Fibroblast of upper back skin (primary cell): ENCODE measurements around the gene JADE2.
"Not testable (repeated sequence)": the region's sequence is repeated elsewhere in the genome, so short reads cannot be mapped to it uniquely, and the experiment has no call there.

Source experiments
- DNase-seq: peaks from one replicate; pipeline ENCODE4 v3.0.0-alpha.2; 2013

The JADE2 gene

DNA sequence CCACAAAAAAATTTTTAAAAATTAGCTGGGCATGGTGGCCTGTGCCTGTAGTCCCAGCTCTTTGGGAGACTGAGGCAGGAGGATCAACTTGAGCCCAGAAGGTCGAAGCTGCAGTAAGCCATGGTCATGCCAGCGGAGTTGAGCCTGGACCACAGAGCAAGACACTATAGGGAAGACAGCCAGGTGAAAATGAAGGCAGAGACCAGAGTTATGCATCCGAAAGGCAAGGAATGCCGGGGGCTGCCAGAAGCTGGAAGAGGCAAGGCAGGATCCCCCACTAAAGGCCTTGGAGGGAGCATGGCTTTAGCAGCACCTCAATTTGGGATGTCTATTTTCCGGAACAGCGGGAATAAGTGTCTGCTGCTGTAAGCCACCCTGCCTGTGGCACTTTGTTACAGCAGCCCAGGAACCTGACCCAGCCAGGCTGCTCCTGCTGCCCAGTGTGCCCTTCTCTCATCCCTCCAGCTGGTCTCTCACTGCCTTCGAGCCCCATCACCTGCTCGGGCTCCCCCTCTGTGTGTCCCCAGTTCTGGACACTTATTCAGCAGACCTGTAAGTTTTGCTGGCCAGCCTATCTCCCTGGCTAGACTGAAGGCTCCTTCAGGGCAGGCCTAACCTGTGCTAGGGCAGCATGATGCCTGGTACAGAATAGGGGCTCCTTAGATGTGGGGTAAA is 16.8 kb upstream of the JADE2 start:
- no peak for DNase-seq

DNA sequence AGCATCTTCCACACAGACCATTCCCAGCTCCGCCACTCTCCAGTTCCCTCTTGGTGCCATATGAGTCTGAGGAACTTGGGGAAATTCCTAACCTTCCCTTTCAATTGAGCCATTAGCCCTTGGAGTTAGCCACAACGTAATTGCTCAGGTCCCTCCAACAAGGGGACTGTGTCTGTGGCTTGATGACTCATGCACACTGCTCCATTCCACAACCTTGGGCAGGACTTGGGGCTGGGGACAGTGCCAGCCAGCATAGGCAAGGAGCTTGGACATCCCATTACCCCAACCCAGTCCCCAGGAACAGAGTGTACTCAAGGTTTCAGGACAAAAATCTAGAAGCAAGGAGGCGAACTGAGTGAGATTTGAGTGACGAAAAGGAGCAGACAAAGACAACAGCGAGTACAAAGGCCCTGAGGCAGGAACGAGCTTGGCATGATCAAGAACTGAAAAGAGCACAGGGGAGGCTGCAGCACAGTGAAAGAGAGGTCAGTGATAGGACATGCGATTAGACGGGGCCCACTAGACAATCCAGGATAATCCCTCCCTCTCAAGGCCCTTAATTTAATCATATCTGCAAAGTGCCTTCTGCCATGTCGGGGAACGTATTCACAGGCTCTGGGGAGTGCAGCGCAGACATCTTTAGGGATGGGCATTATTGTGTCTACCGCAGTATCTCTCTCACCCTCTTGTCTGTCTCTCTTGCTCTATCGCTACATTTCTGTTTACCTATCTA is 16.0 kb upstream of the JADE2 start:
- DNase-seq: peak; percentile 53

DNA sequence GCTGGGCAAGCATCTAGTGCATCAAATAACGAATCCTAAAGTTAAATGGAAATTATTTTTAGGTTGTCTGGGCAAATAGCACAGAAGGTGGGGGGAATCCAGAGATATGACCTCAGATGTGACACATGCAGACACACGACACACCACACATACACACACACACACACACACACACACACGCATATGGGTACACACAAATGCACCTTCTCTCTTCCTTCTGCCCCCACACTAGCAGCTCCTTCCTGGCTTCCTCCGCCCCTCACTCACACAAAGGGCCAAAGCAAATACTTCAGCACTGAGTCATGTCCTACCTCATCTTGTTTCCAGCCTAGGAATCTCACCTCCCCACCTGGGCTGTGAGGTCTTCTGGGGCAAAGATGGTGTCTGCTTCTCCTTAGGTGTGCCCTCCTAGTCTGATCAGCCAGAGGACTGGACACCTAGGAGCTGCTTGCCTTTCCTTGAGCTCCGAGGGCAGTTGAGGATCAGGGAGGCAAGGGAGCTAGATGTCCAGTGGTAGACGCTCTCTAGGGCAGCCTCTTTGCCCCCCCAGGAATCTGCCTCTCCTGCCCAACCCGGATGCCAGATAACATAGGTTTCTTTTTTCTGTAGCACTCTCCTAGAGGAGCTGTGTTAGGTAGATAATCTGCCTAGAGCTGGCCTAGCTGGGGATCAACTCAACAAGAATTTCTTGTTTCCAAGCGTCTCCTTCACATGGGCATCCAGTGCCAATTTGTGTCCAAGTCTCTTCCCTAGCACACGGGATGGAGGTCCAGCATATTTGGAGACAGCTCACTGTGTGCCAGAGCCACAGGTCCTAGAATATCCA is 14.3 kb upstream of the JADE2 start:
- DNase-seq: peak; percentile 58

DNA sequence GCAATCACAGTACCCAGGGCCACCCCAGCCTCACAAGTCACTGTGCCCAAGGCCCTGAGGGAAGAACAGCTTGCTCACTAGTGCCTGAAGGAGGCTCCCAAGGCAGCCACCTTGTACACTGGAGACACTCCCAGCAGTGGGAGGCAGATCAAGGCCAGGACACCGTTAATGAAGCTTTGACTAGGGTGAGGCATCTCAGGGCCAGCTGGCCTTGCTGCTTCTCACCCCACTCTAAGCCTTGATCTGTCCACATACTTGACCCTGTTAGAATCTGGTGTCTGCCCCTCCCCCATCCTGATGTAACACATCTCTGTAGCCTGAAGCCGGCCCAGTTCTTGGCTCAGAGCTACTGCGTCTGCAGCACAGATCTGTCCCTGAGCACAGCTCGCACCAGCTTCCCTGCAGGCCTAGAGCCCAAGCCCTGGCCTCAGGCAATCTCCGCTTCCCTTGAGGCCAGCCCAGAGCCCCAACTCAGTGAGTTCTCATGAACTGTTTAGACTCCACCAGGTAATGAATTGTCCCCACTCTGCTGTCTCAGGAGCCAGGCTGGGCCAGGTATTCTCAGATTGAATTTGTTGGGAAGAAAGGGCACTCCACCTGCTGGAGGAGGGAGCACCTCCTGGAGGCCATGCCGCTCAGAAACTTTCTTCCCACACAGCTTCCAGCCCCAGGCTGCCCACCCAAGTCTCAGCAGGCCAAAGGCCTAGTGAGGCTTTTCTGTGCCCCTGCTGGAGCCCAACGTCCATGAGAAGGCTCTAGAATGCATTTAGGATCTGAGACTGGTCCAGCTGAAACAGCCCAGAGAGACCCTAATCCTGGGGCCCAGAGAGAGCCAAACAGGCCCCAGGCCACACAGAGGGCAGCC is 13.4 kb upstream of the JADE2 start:
- DNase-seq: peak; percentile 63

DNA sequence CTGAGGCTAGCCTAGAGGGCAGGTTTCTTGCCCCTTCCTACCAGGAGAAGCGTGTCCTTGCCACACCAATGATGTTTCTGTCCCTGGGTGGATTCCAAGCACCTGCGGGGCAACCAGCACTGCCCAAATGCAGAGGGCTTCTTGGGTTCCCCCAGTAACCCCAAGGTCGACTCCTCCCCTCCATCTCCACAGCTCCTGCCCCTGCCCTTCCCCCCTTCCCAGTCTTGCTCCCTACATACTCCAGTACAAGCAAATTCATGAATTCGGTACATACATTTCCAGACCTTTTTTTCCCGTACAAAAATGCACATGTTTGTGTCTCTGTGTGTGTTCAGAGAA is 12.8 kb upstream of the JADE2 start:
- no peak for DNase-seq

DNA sequence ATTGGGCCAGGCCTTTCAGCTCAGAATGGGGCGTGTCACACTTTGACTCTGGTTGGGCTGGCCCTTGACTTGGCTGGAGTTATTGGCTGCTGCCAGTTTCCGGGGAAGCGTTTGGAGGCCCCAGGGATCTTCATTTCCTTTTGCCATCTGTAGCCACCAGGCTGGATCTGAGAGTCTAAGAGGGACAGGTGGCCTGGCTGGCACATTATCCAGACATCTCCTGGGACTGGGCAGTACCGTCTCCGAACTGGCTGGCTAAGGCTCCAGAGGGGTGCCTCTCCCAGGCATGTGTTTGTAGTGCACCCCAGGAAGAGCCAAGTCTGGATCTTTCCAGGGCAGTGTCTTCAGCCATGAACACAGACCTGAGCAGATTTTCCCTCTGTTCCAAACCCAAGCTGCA is 9.7 kb upstream of the JADE2 start:
- DNase-seq: no peak

DNA sequence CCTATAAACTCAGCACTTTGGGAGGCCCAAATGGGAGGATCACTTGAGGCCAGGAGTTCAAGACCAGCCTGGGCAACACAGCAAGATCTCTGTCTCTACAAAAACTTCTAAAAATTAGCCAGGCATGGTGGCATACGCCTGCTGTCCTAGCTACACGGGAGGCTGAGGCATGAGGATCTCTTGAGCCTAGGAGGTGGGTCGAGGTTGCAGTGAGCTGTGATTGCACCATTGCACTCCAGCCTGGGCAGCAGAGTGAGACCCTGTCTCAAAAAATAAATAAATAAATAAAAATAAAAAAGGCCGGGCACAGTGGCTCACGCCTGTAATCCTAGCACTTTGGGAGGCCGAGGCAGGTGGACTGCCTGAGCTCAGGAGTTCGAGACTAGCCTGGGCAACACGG is 8.5 kb upstream of the JADE2 start:
- not testable (repeated sequence) for DNase-seq

DNA sequence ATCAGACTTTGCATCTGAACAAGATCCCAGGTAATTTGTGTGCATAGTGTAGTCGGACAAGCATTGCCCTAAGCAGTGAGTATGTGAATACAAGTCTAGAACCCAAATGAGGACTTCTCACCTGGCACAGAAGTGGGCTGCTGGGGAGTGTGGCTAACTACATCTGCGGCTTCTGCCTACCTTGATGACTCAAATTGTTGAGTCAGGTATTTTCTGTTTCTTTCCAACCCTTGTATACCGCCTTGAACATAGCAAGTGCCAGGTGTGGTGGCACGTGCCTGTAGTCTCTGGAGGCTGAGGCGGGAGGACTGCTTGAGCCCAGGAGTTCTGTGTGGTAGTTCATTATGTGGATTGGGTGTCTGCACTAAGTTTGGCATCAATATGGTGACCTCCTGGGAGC is 7.9 kb upstream of the JADE2 start:
- no peak for DNase-seq

DNA sequence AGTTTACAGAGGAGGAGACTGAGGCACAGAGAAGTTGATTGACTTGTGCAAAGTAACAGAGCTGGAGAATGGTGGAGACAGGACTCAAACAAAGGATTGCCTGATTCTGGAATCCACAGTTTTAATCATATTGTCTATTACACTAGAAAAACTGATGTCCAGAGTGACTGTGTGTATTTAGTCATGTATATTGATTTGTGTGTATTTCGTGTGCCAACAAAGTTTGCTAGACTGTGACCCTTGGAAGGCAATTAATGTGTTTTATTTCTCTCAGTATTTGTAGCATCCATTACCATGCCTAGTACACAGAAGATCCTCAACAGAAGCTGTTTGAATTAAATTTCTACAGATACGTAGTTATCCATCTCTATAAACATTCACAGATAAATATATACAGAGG is 5.5 kb upstream of the JADE2 start:
- no peak for DNase-seq

DNA sequence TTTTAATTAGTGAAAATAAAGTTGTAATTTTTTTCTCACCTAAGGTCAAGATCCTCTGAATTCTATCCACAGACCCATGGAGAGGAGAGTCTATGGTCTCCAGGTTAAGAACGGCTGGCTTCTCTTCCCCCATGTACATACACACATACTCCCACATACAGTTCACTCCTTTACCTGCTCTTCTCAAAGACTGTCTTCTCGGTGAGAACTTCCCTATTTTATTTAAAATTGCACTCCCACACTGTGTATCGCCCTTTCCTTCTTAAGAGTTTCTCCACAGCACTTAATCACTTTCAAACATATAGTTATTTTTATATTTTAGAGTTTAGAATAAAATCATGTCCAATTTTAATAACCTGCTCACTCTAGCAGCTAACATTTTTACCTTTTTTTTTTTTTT is 3.6 kb upstream of the JADE2 start:
- DNase-seq: no peak

DNA sequence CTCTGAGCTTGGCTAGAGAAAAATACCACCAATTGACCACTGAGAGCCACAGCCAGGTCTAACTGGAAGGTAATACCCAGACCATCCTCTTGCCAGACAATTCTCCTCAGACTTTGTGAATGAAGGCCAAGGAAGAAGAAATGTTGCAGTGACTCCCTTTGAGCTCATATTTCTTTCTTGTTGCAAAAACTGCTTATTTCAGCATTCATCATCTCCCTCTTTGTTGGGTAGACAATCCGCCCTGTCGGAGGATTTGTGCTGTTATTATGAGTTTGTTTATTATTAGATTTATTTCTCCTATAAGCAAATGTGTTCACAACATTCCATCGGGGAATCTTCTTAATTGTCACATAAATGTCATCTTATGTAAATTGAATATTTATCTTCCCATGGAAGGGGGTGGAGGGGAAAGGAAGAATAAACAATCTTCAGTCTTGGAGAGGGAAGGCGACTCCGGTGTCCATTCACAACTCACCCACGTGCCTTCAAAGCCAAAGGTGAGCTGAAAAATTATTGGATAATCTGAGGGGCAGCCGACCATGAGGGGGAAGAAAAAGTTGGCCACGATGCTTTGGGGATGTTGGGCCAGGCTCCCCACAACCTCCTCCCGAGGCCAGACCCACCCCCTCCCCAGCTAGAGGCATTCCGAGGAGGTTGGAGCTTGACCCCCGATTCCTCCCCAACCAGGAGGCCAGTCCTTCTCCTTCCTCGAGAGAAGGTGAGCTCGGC is 1.8 kb upstream of the JADE2 start:
- DNase-seq: no peak

DNA sequence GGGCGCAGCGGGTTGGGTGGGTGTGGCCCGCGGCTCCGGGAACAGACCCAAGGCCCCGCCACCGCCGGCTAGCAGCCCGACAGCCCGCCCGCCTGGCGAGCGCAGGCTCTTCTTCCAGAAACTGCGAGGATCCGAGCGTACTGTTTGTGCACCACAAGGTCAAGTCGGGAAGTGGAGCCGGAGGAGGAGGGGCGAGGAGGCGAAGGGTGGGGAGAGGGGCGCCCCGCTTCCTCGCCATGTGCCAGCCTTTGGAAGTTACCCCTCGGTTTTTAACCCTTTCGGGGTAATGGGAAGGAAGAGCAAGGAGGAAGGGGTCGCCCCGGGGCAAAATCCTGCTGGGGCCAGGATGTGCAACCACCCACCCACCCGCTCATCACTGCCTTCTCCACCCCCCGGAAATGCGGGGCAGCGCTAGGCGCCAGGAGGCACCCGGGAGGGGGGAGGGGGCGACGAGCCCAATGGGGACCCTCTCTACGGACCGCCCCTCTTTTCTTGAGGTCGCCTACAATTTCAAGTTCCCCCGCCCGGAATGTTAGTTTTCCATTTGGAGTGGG is 1.1 kb upstream of the JADE2 start:
- DNase-seq: peak; percentile 51

DNA sequence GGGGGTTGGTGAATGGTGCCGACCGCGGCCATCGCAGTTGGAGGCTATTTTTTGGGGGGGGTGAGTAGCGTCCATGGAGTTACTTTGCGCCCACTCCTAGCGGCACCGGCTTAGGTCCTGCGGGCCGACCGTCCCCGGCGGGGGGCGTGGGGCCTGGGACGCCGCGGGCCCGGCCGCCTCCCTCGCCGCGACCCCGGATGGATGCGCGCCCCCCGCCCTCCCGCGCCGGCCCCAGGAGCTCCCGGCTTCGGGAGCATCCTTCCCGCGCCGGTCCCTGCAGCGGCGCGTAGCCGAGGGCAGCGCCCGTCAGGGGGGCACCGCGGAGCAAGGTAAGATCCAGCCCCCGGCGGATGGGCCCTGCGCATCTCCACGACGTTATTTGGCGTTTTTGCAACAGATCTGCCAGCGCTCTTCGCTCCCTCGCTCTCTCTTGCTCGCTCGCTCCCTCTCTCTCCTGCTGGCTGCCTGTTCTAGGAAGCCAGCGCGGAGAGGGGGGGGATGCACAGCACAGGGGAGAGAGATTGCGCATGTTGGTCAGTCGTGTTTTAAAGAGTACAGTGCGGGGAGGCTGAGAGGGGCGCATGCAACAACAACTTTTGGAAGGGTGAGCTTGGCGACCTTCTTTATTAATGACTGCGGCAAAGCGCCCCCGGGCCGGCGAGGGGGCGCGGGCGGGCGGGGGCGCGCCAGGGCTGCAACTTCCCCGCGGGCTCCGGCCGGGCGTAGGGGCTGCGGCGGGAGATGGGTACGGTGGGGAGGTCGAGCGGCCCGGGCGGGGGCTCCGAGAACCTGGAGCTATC is 413 bp downstream of the JADE2 start:
- peak; percentile 70 for DNase-seq

DNA sequence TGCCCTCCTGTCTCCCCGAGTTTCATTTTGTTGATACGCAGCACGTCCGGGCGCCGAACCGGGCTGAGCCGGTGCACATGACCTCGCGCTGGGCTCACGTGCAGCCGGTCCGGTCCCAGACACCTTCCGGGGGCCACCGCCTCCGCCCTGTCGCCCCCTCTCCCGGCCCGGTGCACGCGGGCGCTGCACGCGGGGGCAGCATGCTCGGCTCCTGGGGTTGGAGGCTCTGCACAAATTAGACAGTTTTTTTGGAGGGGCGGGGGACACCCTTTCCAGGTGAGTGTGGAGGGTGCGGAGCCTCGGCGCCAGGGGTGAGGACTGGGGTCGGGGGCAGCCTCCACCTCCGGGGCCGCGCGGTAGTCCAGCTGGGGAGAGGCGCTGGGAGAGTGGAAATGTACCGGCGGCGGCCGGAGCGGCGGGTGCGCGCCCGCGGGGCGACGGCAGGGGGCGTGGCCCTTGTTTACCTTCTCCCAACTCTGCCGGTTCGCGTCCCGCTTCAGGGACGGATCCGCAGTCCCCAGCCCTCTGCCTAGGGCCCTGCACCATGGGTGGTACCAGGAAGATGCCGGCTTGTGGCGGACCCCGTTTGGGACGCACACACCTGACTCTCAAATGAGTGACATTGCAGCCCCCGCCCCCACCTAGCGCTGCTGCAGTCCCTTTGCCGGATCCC is 1.1 kb downstream of the JADE2 start:
- no peak for DNase-seq

DNA sequence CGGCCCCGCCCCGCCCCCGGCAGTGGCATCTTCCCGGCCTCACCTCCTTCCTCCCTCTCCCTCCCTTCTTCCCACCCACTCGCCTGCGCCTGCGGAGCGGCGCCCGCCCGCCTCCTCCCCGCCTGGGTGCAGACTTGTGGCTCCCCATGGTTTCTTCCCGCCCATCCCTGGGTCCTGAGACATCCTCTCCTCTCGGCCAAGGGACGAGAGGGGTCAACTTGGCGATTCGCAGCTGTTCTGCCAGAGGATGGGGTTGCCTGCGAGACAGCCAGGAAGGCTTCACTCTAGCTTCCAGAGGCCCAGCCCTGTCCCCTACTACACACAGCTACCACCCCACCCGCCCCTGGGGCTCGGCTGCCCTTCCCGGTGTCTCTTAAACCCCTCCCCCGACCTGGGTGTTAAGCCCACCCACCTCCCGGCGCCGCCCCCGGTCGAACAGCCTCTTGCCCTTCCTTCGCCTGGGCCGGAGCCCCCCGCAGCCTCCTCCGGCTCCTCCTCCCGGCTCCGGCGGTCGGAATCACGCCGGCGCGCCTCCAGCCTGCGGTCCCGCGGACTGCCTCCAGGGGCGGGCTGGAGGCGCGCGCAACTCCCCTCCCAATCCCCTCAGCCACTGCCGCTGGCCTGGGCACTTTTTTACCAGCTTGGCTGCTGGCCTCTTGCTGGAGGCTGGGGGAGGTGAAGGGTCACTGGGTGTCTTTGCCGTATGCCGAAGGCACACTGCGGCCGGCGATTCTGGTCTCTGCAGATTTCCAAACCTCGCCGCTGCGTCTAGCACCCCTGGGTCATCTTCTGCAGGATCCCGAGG is 1.9 kb downstream of the JADE2 start:
- DNase-seq: peak; percentile 79

DNA sequence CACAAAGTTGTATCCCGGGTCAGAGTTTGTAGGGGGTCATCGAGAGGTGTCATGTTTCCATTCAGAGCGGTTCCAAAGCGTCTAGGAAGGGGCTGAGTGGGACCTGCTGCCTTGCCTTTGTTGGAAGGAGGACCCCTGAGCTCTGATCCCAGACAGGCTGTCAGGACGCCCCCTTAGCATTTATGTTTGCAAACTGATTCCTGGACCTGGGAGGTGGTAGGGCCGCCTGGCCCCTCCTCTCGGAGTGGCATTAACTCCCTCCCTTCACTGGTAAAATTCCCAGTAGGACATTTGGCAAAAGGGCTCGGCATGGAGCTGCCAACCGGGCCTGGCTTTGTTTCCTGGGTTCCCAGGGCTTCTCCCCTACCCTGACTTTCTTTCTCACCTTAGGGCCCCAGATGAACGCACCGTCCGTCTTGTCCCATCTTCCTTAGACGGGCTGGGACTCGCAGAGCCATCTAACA is 2.5 kb downstream of the JADE2 start:
- no peak for DNase-seq

DNA sequence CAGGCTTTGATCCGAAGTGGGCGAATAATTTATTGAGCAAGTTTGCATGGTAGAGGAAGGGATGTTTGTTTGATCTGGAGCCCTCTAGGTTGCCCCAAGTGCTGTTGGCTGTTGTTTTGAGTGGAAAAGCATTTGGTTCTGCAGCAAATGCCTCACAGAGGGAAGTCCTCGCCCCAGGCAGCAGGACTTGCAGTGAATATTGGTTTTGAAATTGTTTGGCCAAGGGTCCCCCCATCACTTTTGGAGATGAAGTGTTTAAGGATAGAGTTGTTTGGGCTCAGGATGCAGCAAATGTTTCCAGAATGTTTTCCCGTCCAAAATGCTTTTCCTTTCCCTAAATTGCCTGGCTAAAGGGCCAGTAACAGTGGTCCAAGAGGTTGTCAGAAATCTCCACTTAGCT is 3.1 kb downstream of the JADE2 start:
- no peak for DNase-seq

DNA sequence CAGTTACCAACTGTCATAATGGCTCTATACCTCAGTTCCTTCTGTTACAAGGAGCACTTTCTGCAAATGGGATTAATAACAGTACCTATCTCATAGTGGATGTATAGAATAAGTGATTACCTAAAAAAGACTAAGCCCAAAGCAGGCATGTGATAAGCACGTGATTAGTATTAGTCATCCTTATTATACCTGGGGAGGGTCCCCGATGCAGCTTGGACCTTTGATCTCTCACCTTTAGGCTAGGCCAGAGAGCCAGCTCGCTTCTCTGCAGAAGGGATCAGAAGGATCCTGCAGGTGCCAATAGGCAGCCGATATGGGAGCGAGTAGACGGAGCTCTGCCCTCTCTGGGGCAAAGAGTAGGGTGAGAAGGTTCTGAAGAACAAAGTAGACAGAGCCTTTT is 4.0 kb downstream of the JADE2 start:
- no peak for DNase-seq

DNA sequence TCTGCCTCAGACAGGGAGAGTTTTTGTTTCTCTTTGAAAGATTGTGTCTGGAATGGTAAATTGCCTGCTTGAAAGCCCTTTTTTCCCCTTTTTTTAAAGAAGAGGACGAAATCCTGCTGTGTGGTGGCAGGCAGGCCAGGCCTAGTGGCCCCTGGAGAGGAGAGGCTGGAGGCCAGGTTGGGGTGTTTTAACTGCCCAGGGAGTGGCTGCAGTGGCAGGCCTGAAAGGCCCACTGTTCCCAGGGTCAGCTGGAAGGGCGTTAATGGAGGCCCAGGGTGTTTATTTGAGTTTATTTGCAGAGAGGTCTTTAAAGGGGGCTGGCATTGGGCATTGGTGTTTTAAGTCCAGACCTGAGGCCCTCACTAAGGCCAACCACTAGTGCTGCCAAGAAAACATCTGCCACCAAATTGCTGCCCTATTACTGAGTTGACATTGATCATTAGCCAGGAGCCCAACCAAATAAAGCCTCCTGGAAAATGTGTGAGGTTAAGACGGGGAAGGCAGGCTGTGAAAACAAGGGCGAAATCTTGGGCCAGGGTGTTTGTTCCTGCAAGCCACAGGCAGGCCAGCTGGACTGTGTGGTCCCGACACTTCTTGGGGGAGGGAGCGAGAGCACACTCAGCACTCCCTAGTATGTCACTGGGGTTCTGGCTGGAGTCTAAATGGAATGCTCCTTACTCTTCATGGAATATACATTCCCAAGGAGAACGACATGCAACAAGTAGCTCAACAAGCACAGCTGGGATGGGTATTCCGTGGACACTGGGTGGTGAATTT is 5.0 kb downstream of the JADE2 start:
- no peak for DNase-seq
